ENCODE measurements around the gene GATA2. TPM values are rescaled to one million over a fixed set of nuclear protein-coding genes. Genes with fewer than 3 reads are reported as not detected.

The GATA2 gene
- total RNA-seq, 1 experiment from 2014 or later: 18.6 TPM

GRCh38 chr3:128470134-128470899 lies 22.7 kb downstream of the GATA2 start:
- DNase-seq (ENCODE audit: low read depth, low spot score) (no peak), ATAC-seq (no peak)
- CTCF ChIA-PET: no interaction called here
- H3K9me3 ChIP-seq (ENCODE audit: control insufficient read depth in 1 of 2, insufficient read depth in 1 of 2, low read depth in 1 of 2, low read length in 2 of 2): no peaks in the 10 kb centered on the region
- intact Hi-C loops (cut with micrococcal nuclease): no loop called here
- H3K9me2 ChIP-seq (ENCODE audit: insufficient read depth): no peaks in the 10 kb centered on the region
- RAD21 ChIA-PET (ENCODE audit: low non-redundant PET in 1 of 2, low total read pairs in 2 of 2, uncharacterized antibody in 2 of 2, unreplicated experiment in 2 of 2): no interaction called here
- H3K27ac ChIP-seq (ENCODE audit: low read depth, low read length): no peak overlapping the region
- peaks cover 10% of the 10 kb centered on the region for H3K27me3 ChIP-seq (ENCODE audit: insufficient read depth, low read length)
- no peak overlapping the region for H3K4me2 ChIP-seq (ENCODE audit: low read length)
- H3K36me3 ChIP-seq (ENCODE audit: control insufficient read depth in 1 of 2, insufficient read depth in 2 of 2, low read length in 2 of 2): no peaks in the 10 kb centered on the region
- no peak for TF ChIP-seq REST (IDR thresholded peaks at IDR 0.05; ENCODE audit: low read depth)
- no peak for TF ChIP-seq FOSL1 (IDR thresholded peaks at IDR 0.05; ENCODE audit: low read depth)
- no peak for TF ChIP-seq MAX (IDR thresholded peaks at IDR 0.05)
- no peak for TF ChIP-seq TCF7L2 (IDR thresholded peaks at IDR 0.05; ENCODE audit: borderline replicate concordance, extremely low read depth, insufficient read depth, insufficient read length)
- no peak for TF ChIP-seq POLR2A (IDR thresholded peaks at IDR 0.05; ENCODE audit: borderline replicate concordance, extremely low read depth, insufficient read depth, insufficient read length)
- no peak for TF ChIP-seq EGR1 (IDR thresholded peaks at IDR 0.05; ENCODE audit: low read depth)
- no peak for TF ChIP-seq EZH2 (IDR thresholded peaks at IDR 0.05)
- BruUV-seq (replicated peaks): no TSS peak
- no peaks in the 10 kb centered on the region for H3K79me2 ChIP-seq (ENCODE audit: insufficient read depth, low read length)
- H3K4me3 ChIP-seq (replicated peaks in 1 of 2; ENCODE audit: low read depth in 1 of 2, low read length in 2 of 2): no peak overlapping the region
- H4K20me1 ChIP-seq (ENCODE audit: insufficient read depth): no peaks in the 10 kb centered on the region
- H2AFZ ChIP-seq (ENCODE audit: low read depth, low read length, poor library complexity, severe bottlenecking): no peak overlapping the region
- POLR2A ChIA-PET: no interaction called here
- no peaks in the 10 kb centered on the region for H3K4me1 ChIP-seq (ENCODE audit: control insufficient read depth in 1 of 2, insufficient read depth in 2 of 2, low read length in 2 of 2)
- H3K9ac ChIP-seq (ENCODE audit: low read length): no peak overlapping the region
